GM13977 (cell line): ENCODE results near the gene VKORC1.

Experiments used
- DNase-seq: peaks from one replicate; pipeline ENCODE4 v3.0.0; 2012; ENCODE audit warnings: low spot score
- in situ Hi-C: fragments of 300-500 bp; cut with MboI; formaldehyde crosslinking; loops from one replicate; pipeline ENCODE4 v1.12.0; 2022; ENCODE audit warnings: low sequenced_read_pairs, low pct_unique_long_range_greater_than_20kb, mixed read lengths, inconsistent platforms; ENCODE audit not compliant: unreplicated experiment
- TF ChIP-seq, protein P1 (sequence below): IDR thresholded peaks from 2 replicates; pipeline ENCODE4 v1.5.1; 2012; ENCODE audit warnings: mild to moderate bottlenecking, control low read depth; ENCODE audit not compliant: insufficient read depth; ENCODE audit errors: extremely low read depth, missing control alignments

The VKORC1 gene

GRCh38 chr16:31063843-31064611 is 30.6 kb downstream of the VKORC1 start:
- in situ Hi-C loops, result no loop called here
- TF ChIP-seq, protein P1, sequence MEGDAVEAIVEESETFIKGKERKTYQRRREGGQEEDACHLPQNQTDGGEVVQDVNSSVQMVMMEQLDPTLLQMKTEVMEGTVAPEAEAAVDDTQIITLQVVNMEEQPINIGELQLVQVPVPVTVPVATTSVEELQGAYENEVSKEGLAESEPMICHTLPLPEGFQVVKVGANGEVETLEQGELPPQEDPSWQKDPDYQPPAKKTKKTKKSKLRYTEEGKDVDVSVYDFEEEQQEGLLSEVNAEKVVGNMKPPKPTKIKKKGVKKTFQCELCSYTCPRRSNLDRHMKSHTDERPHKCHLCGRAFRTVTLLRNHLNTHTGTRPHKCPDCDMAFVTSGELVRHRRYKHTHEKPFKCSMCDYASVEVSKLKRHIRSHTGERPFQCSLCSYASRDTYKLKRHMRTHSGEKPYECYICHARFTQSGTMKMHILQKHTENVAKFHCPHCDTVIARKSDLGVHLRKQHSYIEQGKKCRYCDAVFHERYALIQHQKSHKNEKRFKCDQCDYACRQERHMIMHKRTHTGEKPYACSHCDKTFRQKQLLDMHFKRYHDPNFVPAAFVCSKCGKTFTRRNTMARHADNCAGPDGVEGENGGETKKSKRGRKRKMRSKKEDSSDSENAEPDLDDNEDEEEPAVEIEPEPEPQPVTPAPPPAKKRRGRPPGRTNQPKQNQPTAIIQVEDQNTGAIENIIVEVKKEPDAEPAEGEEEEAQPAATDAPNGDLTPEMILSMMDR, result no peak
- no peak for DNase-seq

- no peak for DNase-seq
- in situ Hi-C loops, result no loop called here
- TF ChIP-seq, protein P1, result no peak
These were observed 31.1 kb downstream of the VKORC1 start for GRCh38 chr16:31063495-31063842.

DNA sequence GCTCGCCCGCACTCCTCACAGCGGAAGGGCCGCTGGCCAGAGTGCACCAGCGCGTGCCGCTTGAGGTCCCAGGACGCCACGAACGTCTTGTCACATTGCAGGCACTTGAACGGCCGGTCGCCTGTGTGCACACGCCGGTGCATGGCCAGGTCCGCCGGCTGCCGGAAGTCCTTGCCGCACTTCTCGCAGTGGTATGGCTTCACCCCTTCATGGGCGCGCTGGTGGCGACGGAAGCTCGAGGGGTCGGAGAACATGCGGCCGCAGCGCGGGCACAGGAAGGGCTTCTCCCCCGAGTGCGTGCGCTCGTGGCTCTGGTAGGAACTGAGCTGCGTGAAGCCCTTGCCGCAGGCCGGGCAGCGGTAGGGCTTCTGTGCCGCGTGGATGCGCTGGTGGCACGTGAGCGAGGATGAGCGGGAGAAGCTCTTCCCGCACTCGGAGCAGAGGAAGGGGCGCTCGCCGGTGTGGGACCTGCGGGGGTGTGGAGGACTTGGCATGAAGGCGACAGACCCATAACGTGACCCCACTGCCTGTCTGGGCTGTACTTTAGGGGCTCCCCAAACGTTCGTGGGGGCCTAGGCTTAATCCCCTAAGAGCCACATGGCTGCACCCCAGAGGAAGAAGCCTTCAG is 32.7 kb downstream of the VKORC1 start:
- in situ Hi-C loops, result no loop called here
- TF ChIP-seq, protein P1, result no peak
- no peak for DNase-seq

DNA sequence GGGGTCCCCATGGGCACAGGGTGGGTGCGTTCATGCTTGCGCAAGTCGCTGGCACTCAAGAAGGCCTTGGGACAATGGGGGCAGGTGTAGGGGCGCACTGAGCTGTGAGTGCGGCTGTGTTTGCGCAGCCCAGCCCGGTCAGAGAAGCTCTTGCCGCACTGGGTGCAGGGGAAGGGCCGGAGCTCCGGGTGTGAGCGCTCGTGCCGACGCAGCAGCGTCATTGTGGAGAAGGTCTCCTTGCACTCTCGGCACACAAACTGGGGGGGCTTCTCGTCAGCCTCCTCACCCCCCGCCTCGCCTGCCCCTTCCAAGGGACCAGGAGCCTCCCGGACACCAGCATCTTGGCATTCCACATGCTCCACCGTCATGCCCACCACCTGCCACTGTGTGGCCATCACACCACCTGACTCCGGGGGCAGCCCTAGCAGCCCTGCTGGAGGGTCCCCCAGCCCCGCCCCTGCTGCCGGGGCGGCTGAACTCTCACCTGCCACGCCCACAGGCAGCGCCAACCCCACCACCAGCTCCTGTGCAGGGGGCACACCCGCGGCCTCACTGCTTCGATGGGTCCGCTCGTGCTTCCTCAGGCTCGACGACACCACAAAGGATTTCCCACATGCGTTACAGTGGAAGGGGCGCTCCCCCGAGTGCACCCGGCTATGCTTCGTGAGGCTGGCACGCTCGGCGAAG is 33.3 kb downstream of the VKORC1 start:
- in situ Hi-C loops, result no loop called here
- no peak for DNase-seq
- TF ChIP-seq, protein P1, result no peak

DNA sequence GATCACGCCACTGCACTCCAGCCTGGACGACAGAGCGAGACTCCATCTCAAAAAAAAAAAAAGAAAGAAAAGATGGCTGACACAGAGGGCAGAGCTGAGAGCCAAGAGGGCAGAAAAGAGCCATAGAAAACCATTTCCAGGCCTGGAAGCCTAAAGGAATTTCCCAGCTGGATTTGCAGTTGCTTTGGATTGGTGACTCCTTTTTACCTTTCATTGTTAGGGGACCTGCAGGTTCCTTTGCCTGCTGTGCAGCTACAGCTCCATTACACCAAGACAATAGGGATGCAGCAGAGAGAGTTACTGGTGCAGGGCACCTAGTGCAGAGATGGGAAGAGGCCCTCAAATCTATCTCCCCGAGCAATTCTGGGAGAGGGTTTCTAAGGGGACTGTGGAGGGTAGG is 39.0 kb downstream of the VKORC1 start:
- TF ChIP-seq, protein P1, result no peak
- no peak for DNase-seq
- in situ Hi-C loops, result no loop called here

DNA sequence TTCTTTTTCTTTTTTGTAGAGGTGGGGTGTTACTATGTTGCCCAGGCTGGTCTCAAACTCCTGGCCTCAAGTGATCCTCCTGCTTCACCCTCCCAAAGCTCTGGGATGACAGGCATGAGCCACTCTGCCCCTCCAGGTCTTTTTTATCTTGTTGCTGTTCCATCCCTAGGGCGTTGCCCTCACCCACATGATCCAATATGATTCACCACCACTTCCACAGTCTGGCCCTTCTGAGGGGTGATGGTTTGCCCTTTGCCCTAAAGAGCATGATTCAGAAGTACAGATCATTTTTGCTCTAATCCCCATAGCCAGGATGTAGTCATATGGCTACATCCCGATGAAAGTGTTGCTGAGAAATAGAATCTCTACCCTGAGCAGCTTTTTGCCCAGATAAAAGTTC is 42.5 kb downstream of the VKORC1 start:
- TF ChIP-seq, protein P1, result no peak
- in situ Hi-C loops, result no loop called here
- no peak for DNase-seq
